Measurements from ENCODE around the gene DDC. TPM values are rescaled to one million over a fixed set of nuclear protein-coding genes. Genes with fewer than 3 reads are reported as not detected.

Gene DDC
- total RNA-seq, 4 donors from 2014 or later, result 16.1 to 71.3 (median 42.5) TPM

DNA sequence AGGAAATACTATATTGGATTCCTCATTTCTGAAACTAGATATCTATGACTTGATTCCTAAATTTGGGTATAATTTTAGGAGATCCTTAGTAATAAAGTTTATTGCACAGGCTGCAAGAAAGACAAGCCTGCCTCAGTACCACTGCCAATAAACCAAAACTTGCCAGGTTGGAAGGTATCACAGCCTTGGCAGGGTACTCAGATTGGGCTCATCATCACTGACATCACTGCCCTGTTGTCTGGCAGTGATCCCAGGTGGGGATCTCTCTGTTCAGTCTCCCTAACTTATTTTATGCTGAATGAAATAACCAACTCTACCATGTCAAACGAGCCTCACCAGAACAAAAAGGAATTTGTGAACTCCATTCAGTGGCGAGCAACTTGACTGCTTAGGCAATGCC, 133.9 kb downstream of the DDC start:
- Histone ChIP-seq H3K36me3 (no peaks in the 10 kb centered on the region), H3K4me3 (no peak overlapping the region), H3K4me1 (no peaks in the 10 kb centered on the region), H3K27ac (no peak overlapping the region), H3K9me3 (no peaks in the 10 kb centered on the region), H3K27me3 (no peaks in the 10 kb centered on the region)
- intact Hi-C loops (cut with DNase I; ENCODE audit: low total_unique reads), result no loop called here
- in situ Hi-C loops (cut with MboI; ENCODE audit: low pct_ligation_motif_present in 1 of 4, low pct_unique_long_range_greater_than_20kb in 1 of 4, low sequenced_read_pairs in 3 of 4), result no loop called here
- TF ChIP-seq POLR2AphosphoS5 (IDR thresholded peaks at IDR 0.05) (no peak), POLR2A (IDR thresholded peaks at IDR 0.05) (no peak), EP300 (IDR thresholded peaks at IDR 0.05; ENCODE audit: low read depth) (no peak)
- TF ChIP-seq, protein P1, sequence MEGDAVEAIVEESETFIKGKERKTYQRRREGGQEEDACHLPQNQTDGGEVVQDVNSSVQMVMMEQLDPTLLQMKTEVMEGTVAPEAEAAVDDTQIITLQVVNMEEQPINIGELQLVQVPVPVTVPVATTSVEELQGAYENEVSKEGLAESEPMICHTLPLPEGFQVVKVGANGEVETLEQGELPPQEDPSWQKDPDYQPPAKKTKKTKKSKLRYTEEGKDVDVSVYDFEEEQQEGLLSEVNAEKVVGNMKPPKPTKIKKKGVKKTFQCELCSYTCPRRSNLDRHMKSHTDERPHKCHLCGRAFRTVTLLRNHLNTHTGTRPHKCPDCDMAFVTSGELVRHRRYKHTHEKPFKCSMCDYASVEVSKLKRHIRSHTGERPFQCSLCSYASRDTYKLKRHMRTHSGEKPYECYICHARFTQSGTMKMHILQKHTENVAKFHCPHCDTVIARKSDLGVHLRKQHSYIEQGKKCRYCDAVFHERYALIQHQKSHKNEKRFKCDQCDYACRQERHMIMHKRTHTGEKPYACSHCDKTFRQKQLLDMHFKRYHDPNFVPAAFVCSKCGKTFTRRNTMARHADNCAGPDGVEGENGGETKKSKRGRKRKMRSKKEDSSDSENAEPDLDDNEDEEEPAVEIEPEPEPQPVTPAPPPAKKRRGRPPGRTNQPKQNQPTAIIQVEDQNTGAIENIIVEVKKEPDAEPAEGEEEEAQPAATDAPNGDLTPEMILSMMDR (IDR thresholded peaks at IDR 0.05), result no peak
- WGBS, 2 donors (ENCODE audit: low coverage in 1 of 2), result 79 to 100% methylated on average over 1 to 2 of the region's 2 CpGs
- no peak for DNase-seq

DNA sequence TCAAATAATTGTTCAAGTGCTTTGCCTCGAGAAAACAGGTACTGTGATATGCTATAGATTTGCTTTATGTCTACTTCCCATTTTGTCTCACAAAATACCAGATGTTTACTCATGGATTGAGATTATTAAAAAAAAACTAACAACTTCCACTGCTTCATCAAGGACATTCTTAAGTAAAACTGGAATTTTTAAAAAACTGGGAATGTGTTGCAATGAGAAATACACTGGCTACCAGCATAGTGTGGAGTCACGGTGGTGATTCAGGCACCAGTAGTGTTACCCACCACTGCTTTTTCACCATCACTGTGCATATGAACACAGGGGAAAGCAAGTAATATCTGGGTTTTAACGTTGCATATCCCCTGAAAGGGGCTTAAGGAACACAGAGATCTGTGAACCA, 136.3 kb downstream of the DDC start:
- 81 to 86% methylated on average over 3 of the region's 3 CpGs for WGBS, 2 donors (ENCODE audit: low coverage in 1 of 2)
- Histone ChIP-seq H3K36me3 (no peaks in the 10 kb centered on the region), H3K9me3 (no peaks in the 10 kb centered on the region), H3K4me1 (no peaks in the 10 kb centered on the region), H3K27ac (no peak overlapping the region), H3K4me3 (no peak overlapping the region), H3K27me3 (no peaks in the 10 kb centered on the region)
- no peak for DNase-seq
- in situ Hi-C loops (cut with MboI; ENCODE audit: low pct_ligation_motif_present in 1 of 4, low pct_unique_long_range_greater_than_20kb in 1 of 4, low sequenced_read_pairs in 3 of 4) (loop anchor here in 1 of 4 donors (10.0 kb wide), 1 partner anchor 284 kb away; no protein-coding TSS in a partner anchor), intact Hi-C loops (cut with DNase I; ENCODE audit: low total_unique reads) (no loop called here)
- TF ChIP-seq EP300 (IDR thresholded peaks at IDR 0.05; ENCODE audit: low read depth) (no peak), POLR2AphosphoS5 (IDR thresholded peaks at IDR 0.05) (no peak), POLR2A (IDR thresholded peaks at IDR 0.05) (no peak)
- TF ChIP-seq, protein P1 (IDR thresholded peaks at IDR 0.05), result no peak

DNA sequence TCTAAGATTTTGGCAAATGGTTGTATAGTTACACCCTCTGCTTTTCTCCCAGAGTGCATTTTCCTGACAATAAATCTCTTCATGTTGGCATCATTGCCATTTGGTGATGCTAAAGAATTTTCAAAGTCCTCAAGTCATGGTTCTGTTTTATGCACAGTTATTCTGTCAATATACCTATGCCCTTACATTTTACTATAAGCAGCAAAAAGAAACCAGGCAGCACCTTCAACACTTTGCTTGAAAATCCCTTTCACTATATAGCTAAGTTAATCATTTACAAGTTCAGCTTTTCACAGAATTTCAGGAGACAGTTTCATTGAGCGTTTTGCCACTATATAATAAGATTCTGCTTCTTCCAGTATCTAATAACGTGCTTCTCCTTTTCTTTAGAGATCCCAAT, 137.7 kb downstream of the DDC start:
- H3K4me1 ChIP-seq, result no peaks in the 10 kb centered on the region
- no peak for DNase-seq
- intact Hi-C loops (cut with DNase I; ENCODE audit: low total_unique reads), result no loop called here
- 81 to 84% methylated on average over 2 of the region's 2 CpGs for WGBS, 2 donors (ENCODE audit: low coverage in 1 of 2)
- H3K9me3 ChIP-seq, result no peaks in the 10 kb centered on the region
- in situ Hi-C loops (cut with MboI; ENCODE audit: low pct_ligation_motif_present in 1 of 4, low pct_unique_long_range_greater_than_20kb in 1 of 4, low sequenced_read_pairs in 3 of 4), result loop anchor here in 1 of 4 donors (10.0 kb wide), 1 partner anchor 283 kb away; no protein-coding TSS in a partner anchor
- no peaks in the 10 kb centered on the region for H3K27me3 ChIP-seq
- H3K4me3 ChIP-seq, result no peak overlapping the region
- H3K36me3 ChIP-seq, result no peaks in the 10 kb centered on the region
- TF ChIP-seq EP300 (IDR thresholded peaks at IDR 0.05; ENCODE audit: low read depth), result no peak
- H3K27ac ChIP-seq, result no peak overlapping the region

DNA sequence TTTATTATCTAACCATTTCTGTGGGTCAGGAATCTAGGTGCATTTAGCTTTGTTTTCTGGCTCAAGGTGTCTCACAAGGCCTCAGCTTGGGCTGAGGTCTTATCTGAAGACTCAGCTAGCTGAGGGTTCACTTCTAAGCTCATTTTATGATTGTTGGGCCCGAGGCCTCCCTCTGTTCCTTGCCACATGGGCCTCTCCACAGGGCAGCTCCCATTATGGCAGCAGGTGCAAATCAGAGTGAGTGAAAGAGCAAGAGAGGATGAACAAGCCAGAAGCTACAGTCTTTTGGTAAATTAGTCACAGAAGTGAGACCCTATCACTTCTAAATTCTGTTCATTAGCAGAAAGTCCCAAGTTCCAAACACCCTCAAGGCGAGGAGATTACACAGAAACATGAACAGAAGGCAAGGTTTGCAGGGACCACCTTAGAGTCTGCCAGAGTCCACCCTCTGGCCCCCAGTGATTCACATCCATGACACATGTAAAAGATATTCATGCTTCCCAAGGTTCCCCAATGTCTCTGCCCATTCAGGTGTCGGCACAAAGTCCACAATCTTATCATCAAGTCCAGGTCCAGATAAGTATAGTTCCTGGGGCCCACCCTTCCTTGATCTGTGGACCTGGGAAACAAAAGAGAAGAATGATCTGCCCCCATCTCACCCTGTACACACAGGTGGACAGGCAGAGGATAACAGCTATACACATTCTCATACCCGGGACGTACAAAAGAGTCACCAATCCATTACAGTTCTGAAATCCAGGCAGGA, 138.7 kb downstream of the DDC start:
- no peaks in the 10 kb centered on the region for H3K27me3 ChIP-seq
- H3K4me3 ChIP-seq, result no peak overlapping the region
- H3K36me3 ChIP-seq, result no peaks in the 10 kb centered on the region
- H3K27ac ChIP-seq, result no peak overlapping the region
- intact Hi-C loops (cut with DNase I; ENCODE audit: low total_unique reads) (no loop called here), in situ Hi-C loops (cut with MboI; ENCODE audit: low pct_ligation_motif_present in 1 of 4, low pct_unique_long_range_greater_than_20kb in 1 of 4, low sequenced_read_pairs in 3 of 4) (loop anchor here in 1 of 4 donors (10.0 kb wide), 1 partner anchor 282 kb away; no protein-coding TSS in a partner anchor)
- no peak for DNase-seq
- WGBS, 2 donors (ENCODE audit: low coverage in 1 of 2), result 85% methylated on average over 5 of the region's 5 CpGs; no CpG with 5 or more reads in 1 of the 2 donors
- H3K4me1 ChIP-seq, result no peaks in the 10 kb centered on the region
- TF ChIP-seq EP300 (IDR thresholded peaks at IDR 0.05; ENCODE audit: low read depth) (no peak), POLR2AphosphoS5 (IDR thresholded peaks at IDR 0.05) (no peak), POLR2A (IDR thresholded peaks at IDR 0.05) (no peak)
- TF ChIP-seq, protein P1 (IDR thresholded peaks at IDR 0.05), result no peak
- H3K9me3 ChIP-seq, result no peaks in the 10 kb centered on the region
